SU-DHL-6 (cell line): ENCODE measurements around the gene CHFR.

Source experiments
- H2AFZ ChIP-seq: fragments of 200-600 bp; sonication (generic); 2 replicates; pipeline ENCODE4 v1.6.1; 2014; ENCODE audit warnings: low read depth, mild to moderate bottlenecking, moderate library complexity, mixed read lengths, antibody characterized with exemption, low read length; ENCODE audit not compliant: severe bottlenecking
- H3F3A ChIP-seq: fragments of 200-600 bp; shearing (Covaris generic); 2 replicates; pipeline ENCODE4 v1.6.0; 2016; ENCODE audit warnings: antibody characterized with exemption, mild to moderate bottlenecking; ENCODE audit not compliant: insufficient read depth
- H3K27ac ChIP-seq: fragments of 200-600 bp; sonication (generic); 2 replicates; pipeline ENCODE4 v1.5.1; 2016; ENCODE audit warnings: low read depth, mild to moderate bottlenecking, low read length, moderate library complexity, mixed read lengths
- H3K27me3 ChIP-seq: fragments of 200-600 bp; sonication (generic), shearing (Covaris generic); 2 replicates; pipeline ENCODE4 v1.6.0; 2014; ENCODE audit warnings: mild to moderate bottlenecking, low read length
- H3K36me3 ChIP-seq: fragments of 200-600 bp; sonication (generic); 2 replicates; pipeline ENCODE4 v1.6.1; 2014; ENCODE audit warnings: mild to moderate bottlenecking, low read length, mixed read lengths
- H3K4me2 ChIP-seq: fragments of 300-600, 200-600 bp; shearing (Covaris generic), sonication (generic); 2 replicates; pipeline ENCODE4 v1.6.0; 2014; ENCODE audit warnings: low read length, low read depth, mild to moderate bottlenecking; ENCODE audit not compliant: poor library complexity, severe bottlenecking
- H3K4me3 ChIP-seq: fragments of 200-600 bp; sonication (generic); 2 replicates; pipeline ENCODE4 v1.5.1; 2014; ENCODE audit warnings: antibody characterized with exemption, low read length, mild to moderate bottlenecking, mixed read lengths; ENCODE audit not compliant: insufficient read depth, poor library complexity, severe bottlenecking
- H3K79me2 ChIP-seq: fragments of 200-600 bp; sonication (generic); 2 replicates; pipeline ENCODE4 v1.6.1; 2014; ENCODE audit warnings: mild to moderate bottlenecking, low read length, moderate library complexity; ENCODE audit not compliant: insufficient read depth
- H3K9ac ChIP-seq: fragments of 200-600 bp; sonication (generic); 2 replicates; pipeline ENCODE4 v1.7.0; 2014; ENCODE audit warnings: mild to moderate bottlenecking, low read length
- H3K9me2 ChIP-seq: fragments of 200-600 bp; sonication (generic); replicated peaks from 2 replicates; pipeline ENCODE4 v1.6.1; 2014; ENCODE audit warnings: low read length; ENCODE audit not compliant: insufficient read depth
- H3K9me3 ChIP-seq: fragments of 200-600 bp; sonication (generic); 2 replicates; pipeline ENCODE4 v1.6.1; 2014; ENCODE audit warnings: low read length, mixed read lengths; ENCODE audit not compliant: insufficient read depth
- H4K20me1 ChIP-seq: fragments of 200-600 bp; sonication (generic); 2 replicates; pipeline ENCODE4 v1.6.1; 2014; ENCODE audit warnings: low read depth, mild to moderate bottlenecking, antibody characterized with exemption, low read length, moderate library complexity, mixed read lengths
- EZH2phosphoT487 ChIP-seq: fragments of 200-600 bp; sonication (generic), shearing (Covaris generic); conservative IDR thresholded peaks from 2 replicates; pipeline ENCODE4 v1.6.1; 2018; ENCODE audit warnings: mild to moderate bottlenecking, antibody characterized with exemption, low read length, moderate library complexity, mixed read lengths
- TF ChIP-seq, protein P1 (sequence below): fragments of 200-600 bp; sonication (generic); IDR thresholded peaks from one replicate; pipeline ENCODE4 v1.5.1; 2017; ENCODE audit warnings: antibody characterized with exemption, mild to moderate bottlenecking, low read length, moderate library complexity; ENCODE audit not compliant: insufficient read depth, poor library complexity, severe bottlenecking

The CHFR gene

DNA sequence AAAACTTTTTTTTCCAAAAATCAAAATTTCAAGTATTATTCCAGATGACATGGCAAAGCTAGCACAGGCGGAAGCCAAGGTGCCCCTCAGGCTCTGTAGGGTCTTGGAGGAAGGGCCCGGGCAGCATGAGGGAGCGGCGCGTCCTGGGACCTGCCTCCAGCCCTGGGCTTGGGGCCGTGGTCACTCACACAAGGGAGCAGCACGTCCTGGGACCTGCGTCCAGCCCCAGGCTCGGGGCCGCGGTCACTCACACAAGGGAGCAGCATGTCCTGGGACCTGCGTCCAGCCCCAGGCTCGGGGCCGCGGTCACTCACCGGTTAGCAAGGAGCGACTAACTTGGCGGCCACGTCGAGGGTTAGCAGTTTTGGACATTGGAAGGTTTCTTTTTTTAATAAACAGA, 46.9 kb downstream of the CHFR start:
- no peak for TF ChIP-seq EZH2phosphoT487
- TF ChIP-seq, protein P1, sequence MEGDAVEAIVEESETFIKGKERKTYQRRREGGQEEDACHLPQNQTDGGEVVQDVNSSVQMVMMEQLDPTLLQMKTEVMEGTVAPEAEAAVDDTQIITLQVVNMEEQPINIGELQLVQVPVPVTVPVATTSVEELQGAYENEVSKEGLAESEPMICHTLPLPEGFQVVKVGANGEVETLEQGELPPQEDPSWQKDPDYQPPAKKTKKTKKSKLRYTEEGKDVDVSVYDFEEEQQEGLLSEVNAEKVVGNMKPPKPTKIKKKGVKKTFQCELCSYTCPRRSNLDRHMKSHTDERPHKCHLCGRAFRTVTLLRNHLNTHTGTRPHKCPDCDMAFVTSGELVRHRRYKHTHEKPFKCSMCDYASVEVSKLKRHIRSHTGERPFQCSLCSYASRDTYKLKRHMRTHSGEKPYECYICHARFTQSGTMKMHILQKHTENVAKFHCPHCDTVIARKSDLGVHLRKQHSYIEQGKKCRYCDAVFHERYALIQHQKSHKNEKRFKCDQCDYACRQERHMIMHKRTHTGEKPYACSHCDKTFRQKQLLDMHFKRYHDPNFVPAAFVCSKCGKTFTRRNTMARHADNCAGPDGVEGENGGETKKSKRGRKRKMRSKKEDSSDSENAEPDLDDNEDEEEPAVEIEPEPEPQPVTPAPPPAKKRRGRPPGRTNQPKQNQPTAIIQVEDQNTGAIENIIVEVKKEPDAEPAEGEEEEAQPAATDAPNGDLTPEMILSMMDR, result no peak
- no peaks in the 10 kb centered on the region for H3K9me2 ChIP-seq
- H3K36me3 ChIP-seq, result no peaks in the 10 kb centered on the region
- H3K4me3 ChIP-seq, result no peak overlapping the region
- no peaks in the 10 kb centered on the region for H4K20me1 ChIP-seq
- no peaks in the 10 kb centered on the region for H3K9me3 ChIP-seq
- no peak overlapping the region for H3K27ac ChIP-seq
- H3K4me2 ChIP-seq, result no peak overlapping the region
- H3K27me3 ChIP-seq, result no peaks in the 10 kb centered on the region
- no peaks in the 10 kb centered on the region for H3F3A ChIP-seq
- no peaks in the 10 kb centered on the region for H3K79me2 ChIP-seq
- no peak overlapping the region for H3K9ac ChIP-seq
- H2AFZ ChIP-seq, result no peak overlapping the region

DNA sequence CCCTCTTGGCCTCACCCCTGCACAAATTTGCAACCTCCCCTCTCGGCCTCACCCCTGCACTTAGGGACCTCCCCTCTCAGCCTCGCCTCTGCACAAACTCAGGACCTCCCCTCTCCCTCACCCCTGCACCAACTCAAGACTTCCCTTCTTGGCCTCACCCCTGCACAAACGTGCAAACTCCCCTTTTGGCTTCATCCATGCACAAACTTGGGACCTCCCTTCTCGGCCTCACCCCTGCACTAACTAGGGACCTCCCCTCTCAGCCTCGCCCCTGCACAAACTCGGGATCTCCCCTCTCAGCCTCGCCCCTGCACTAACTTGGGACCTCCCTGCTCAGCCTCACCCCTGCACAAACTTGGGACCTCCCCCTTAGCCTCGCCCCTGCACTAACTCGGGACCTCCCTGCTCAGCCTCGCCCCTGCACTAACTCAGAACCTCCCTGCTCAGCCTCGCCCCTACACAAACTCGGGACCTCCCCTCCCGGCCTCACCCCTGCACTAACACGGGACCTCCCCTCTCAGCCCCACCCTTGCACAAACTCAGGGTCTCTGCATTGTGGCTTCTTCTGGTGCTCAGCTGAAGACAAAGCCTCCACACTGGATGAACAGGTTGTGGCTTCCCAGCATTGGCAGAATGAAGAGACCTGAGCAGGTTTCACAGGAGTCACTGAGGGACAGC, 47.7 kb downstream of the CHFR start:
- no peak overlapping the region for H3K9ac ChIP-seq
- no peaks in the 10 kb centered on the region for H3K36me3 ChIP-seq

DNA sequence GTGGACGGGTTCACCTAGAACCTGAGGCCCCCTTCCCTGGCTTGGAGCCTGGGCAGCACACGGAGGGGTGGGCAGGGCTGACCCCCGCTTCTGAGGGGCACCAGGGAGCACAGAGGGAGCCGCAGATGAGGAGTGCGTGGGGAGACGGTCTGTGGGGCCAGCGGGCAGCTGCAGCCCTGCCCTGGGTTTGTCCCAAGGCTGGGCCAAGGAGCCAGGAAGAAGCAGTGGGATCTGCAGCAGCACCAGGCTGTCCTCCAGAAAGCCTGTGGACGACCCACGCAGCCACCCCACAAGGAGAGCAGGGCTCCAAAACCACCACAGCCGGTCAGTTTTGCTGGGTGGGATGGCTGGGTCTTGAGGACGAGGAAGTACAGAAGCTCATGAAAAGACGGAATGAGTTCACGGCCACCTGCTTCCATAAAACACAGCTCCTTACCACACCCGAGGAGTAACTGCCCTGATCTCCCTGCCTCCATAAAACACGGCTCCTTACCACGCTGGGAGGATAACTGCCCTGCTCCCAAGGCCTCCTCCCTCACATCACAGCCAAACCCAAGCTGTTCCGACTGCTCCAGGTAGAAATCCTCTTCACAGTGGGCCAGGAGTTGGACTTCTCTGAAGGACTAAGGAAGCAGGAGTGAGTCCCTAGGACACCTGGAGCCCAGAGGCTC, 48.9 kb downstream of the CHFR start:
- no peaks in the 10 kb centered on the region for H3K9me2 ChIP-seq
- H3K27me3 ChIP-seq, result no peaks in the 10 kb centered on the region
- H3K79me2 ChIP-seq, result no peaks in the 10 kb centered on the region
- no peaks in the 10 kb centered on the region for H3K9me3 ChIP-seq
- H3K36me3 ChIP-seq, result no peaks in the 10 kb centered on the region
- no peaks in the 10 kb centered on the region for H3F3A ChIP-seq
- no peaks in the 10 kb centered on the region for H4K20me1 ChIP-seq
- no peak overlapping the region for H3K4me2 ChIP-seq
- H3K4me3 ChIP-seq, result no peak overlapping the region
- H3K27ac ChIP-seq, result no peak overlapping the region
- TF ChIP-seq, protein P1, result no peak
- no peak for TF ChIP-seq EZH2phosphoT487
- H2AFZ ChIP-seq, result no peak overlapping the region
- H3K9ac ChIP-seq, result no peak overlapping the region

More for the DNA sequence above, 47.7 kb downstream of the CHFR start:
- Histone ChIP-seq H3K9me3 (no peaks in the 10 kb centered on the region), H3F3A (no peaks in the 10 kb centered on the region), H3K27ac (no peak overlapping the region), H3K4me3 (no peak overlapping the region), H2AFZ (no peak overlapping the region), H3K27me3 (no peaks in the 10 kb centered on the region), H3K9me2 (no peaks in the 10 kb centered on the region), H3K79me2 (no peaks in the 10 kb centered on the region), H3K4me2 (no peak overlapping the region), H4K20me1 (no peaks in the 10 kb centered on the region)
- TF ChIP-seq, protein P1, result no peak
- no peak for TF ChIP-seq EZH2phosphoT487
